SKM-1 (cell line): ENCODE data around the gene LPAR2.
"Not testable (repeated sequence)": the region's sequence is repeated elsewhere in the genome, so short reads cannot be mapped to it uniquely, and the experiment has no call there.

Experiments used
- DNase-seq: peaks from one replicate; lab custom pipeline; 2025; ENCODE audit not compliant: unreplicated experiment; lab: John Stamatoyannopoulos, UW

Gene LPAR2

GRCh38 chr19:19631346-19631745 lies 3.3 kb upstream of the LPAR2 start:
- DNase-seq: no peak

- no peak for DNase-seq
Observed at GRCh38 chr19:19630426-19630825, 2.4 kb upstream of the LPAR2 start.

- DNase-seq: no peak
Observed at GRCh38 chr19:19630062-19630414, 2.0 kb upstream of the LPAR2 start.

- DNase-seq: no peak
Observed at GRCh38 chr19:19628501-19629134, 598 bp upstream of the LPAR2 start.

- DNase-seq: no peak
Observed at GRCh38 chr19:19626516-19627472, 1.2 kb downstream of the LPAR2 start.

GRCh38 chr19:19624032-19624570 lies 3.9 kb downstream of the LPAR2 start:
- no peak for DNase-seq

GRCh38 chr19:19623383-19623782 lies 4.6 kb downstream of the LPAR2 start:
- no peak for DNase-seq

- no peak for DNase-seq
Observed at GRCh38 chr19:19619849-19620210, 8.2 kb downstream of the LPAR2 start.

GRCh38 chr19:19619181-19619848 lies 8.7 kb downstream of the LPAR2 start:
- DNase-seq: no peak

- DNase-seq: peak; percentile 97
Observed at GRCh38 chr19:19618219-19619051, 9.6 kb downstream of the LPAR2 start, which contains the start of gene PBX4. Gene PBX4, minus strand, starts transcription at chr19:19618687. Its CDS starts 58 bp downstream, at chr19:19618629.

- no peak for DNase-seq
Observed at GRCh38 chr19:19615086-19615485, 12.9 kb downstream of the LPAR2 start.

GRCh38 chr19:19613506-19613905 lies 14.5 kb downstream of the LPAR2 start:
- DNase-seq: no peak

- DNase-seq: no peak
Observed at GRCh38 chr19:19610376-19611202, 17.4 kb downstream of the LPAR2 start.

GRCh38 chr19:19606686-19607085 lies 21.3 kb downstream of the LPAR2 start:
- DNase-seq: not testable (repeated sequence)

- DNase-seq: no peak
Observed at GRCh38 chr19:19606021-19606420, 22.0 kb downstream of the LPAR2 start.

GRCh38 chr19:19602713-19603324 lies 25.2 kb downstream of the LPAR2 start:
- no peak for DNase-seq

- DNase-seq: no peak
Observed at GRCh38 chr19:19602136-19602712, 25.8 kb downstream of the LPAR2 start.

- no peak for DNase-seq
Observed at GRCh38 chr19:19600793-19601330, 27.2 kb downstream of the LPAR2 start.
